PC-9 (cell line): ENCODE results near the gene IRAK1. TPM values are rescaled to one million over a fixed set of nuclear protein-coding genes. Genes with fewer than 3 reads are reported as not detected.

Experiments used
- BruUV-seq: library from RNA; stranded (reverse); fragments of 400-500 nt; replicated peaks from 2 replicates; lab custom pipeline; 2021; lab: Mats Ljungman, UMichigan
- CTCF ChIA-PET: fragments of 300-600 bp; sonication (Branson Sonifier 250); formaldehyde crosslinking; loops from one replicate; lab custom pipeline; 2022; ENCODE audit warnings: antibody characterized with exemption; lab: Charles Lee
- POLR2A ChIA-PET: fragments of 300-600 bp; sonication (Branson Sonifier 250); formaldehyde crosslinking; loops from one replicate; lab custom pipeline; 2022; ENCODE audit warnings: antibody characterized with exemption; ENCODE audit not compliant: unreplicated experiment; lab: Charles Lee
- DNase-seq, 2 experiments: peaks; one replicate each; pipeline versions ENCODE4 v3.0.0 to v3.0.0-alpha.2; 2015 to 2022; ENCODE audit warnings: mixed read lengths in 1 of 2
- H2AFZ ChIP-seq: fragments of 200-600 bp; sonication (generic); 2 replicates; pipeline ENCODE4 v1.8.1; 2017; ENCODE audit warnings: antibody characterized with exemption
- H3F3A ChIP-seq: fragments of 200-600 bp; sonication (generic); 2 replicates; pipeline ENCODE4 v1.8.1; 2017; ENCODE audit warnings: antibody characterized with exemption, mild to moderate bottlenecking, low read depth; ENCODE audit not compliant: insufficient read depth
- H3K27ac ChIP-seq: fragments of 200-600 bp; sonication (generic); 2 replicates; pipeline ENCODE4 v1.6.1; 2016; ENCODE audit warnings: mixed run types
- H3K27me3 ChIP-seq: fragments of 200-600 bp; sonication (generic); 2 replicates; pipeline ENCODE4 v1.6.1; 2016; ENCODE audit warnings: low read depth, mixed run types; ENCODE audit not compliant: insufficient read depth
- H3K36me3 ChIP-seq: fragments of 200-600 bp; sonication (generic); 2 replicates; pipeline ENCODE4 v1.6.1; 2016; ENCODE audit warnings: low read depth, mixed run types
- H3K4me1 ChIP-seq: fragments of 200-600 bp; sonication (generic); replicated peaks from 2 replicates; pipeline ENCODE4 v1.6.1; 2016; ENCODE audit warnings: mixed run types; ENCODE audit not compliant: insufficient read depth
- H3K4me2 ChIP-seq: fragments of 200-600 bp; sonication (generic); 2 replicates; pipeline ENCODE4 v1.6.1; 2017; ENCODE audit warnings: mixed run types
- H3K4me3 ChIP-seq: fragments of 200-600 bp; sonication (generic); 2 replicates; pipeline ENCODE4 v1.6.1; 2016; ENCODE audit warnings: mixed run types
- H3K79me2 ChIP-seq: fragments of 200-600 bp; sonication (generic); 2 replicates; pipeline ENCODE4 v1.6.1; 2017; ENCODE audit warnings: low read depth, mixed run types
- H3K9me2 ChIP-seq: fragments of 200-600 bp; sonication (generic); 2 replicates; pipeline ENCODE4 v1.8.1; 2017; ENCODE audit warnings: mild to moderate bottlenecking; ENCODE audit not compliant: insufficient read depth
- H3K9me3 ChIP-seq: fragments of 200-600 bp; sonication (generic); 2 replicates; pipeline ENCODE4 v1.8.1; 2016; ENCODE audit warnings: low read depth; ENCODE audit not compliant: insufficient read depth
- H4K20me1 ChIP-seq: fragments of 200-600 bp; sonication (generic); 2 replicates; pipeline ENCODE4 v1.8.1; 2017; ENCODE audit not compliant: insufficient read depth
- EZH2 ChIP-seq: fragments of 200-600 bp; sonication (generic); IDR thresholded peaks from 2 replicates; pipeline ENCODE4 v1.8.0; 2017; ENCODE audit warnings: antibody characterized with exemption, low read depth
- intact Hi-C: fragments of 100-400 bp; cut with micrococcal nuclease; formaldehyde crosslinking; loops from one replicate; pipeline ENCODE4 v1.10.0; 2022; ENCODE audit not compliant: unreplicated experiment
- total RNA-seq: library from RNA; stranded (reverse); gene quantifications from 2 replicates; pipeline ENCODE4 v1.2.3, GENCODE V29; 2021
- TF ChIP-seq, protein P1 (sequence below): fragments of 200-600 bp; sonication (generic); conservative IDR thresholded peaks from 2 replicates; pipeline ENCODE4 v1.6.1; 2017; ENCODE audit warnings: mixed run types, antibody characterized with exemption, mild to moderate bottlenecking, moderate library complexity

IRAK1 gene
- total RNA-seq, 1 experiment from 2014 or later = 364 TPM

DNA sequence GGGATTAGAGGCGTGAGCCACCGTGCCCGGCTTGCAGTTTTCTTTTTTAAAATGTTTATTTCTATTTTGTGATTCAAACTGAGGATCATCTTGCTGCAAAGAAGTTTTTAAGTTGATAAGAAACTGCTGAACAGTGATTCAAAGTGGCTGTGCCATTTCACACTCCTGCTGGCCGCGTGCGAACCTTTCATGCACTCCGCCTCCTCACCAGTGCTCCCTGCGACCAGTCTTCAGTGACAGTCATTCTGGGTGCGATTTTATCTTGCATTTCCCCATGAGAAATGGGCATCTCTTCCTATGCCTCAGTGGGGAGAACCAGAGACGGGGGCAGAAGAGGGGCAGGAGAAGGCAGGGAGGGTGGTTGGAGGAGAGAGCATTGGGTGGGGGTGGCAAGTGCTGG is 25.7 kb downstream of the IRAK1 start:
- POLR2A ChIA-PET = interaction anchor here (0.8 kb wide), 1 partner anchor 19 kb away, joined by 10 read pairs; no protein-coding TSS in a partner anchor
- no TSS peak for BruUV-seq

GRCh38 chrX:153993079-153993478 is 26.6 kb downstream of the IRAK1 start:
- no peak for DNase-seq
- no peak overlapping the region for H3K4me3 ChIP-seq
- no TSS peak for BruUV-seq
- no peaks in the 10 kb centered on the region for H4K20me1 ChIP-seq
- no peaks in the 10 kb centered on the region for H3F3A ChIP-seq
- H3K4me1 ChIP-seq = no peaks in the 10 kb centered on the region
- POLR2A ChIA-PET = no interaction called here
- H3K27me3 ChIP-seq = no peaks in the 10 kb centered on the region
- TF ChIP-seq, protein P1, sequence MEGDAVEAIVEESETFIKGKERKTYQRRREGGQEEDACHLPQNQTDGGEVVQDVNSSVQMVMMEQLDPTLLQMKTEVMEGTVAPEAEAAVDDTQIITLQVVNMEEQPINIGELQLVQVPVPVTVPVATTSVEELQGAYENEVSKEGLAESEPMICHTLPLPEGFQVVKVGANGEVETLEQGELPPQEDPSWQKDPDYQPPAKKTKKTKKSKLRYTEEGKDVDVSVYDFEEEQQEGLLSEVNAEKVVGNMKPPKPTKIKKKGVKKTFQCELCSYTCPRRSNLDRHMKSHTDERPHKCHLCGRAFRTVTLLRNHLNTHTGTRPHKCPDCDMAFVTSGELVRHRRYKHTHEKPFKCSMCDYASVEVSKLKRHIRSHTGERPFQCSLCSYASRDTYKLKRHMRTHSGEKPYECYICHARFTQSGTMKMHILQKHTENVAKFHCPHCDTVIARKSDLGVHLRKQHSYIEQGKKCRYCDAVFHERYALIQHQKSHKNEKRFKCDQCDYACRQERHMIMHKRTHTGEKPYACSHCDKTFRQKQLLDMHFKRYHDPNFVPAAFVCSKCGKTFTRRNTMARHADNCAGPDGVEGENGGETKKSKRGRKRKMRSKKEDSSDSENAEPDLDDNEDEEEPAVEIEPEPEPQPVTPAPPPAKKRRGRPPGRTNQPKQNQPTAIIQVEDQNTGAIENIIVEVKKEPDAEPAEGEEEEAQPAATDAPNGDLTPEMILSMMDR = no peak
- TF ChIP-seq EZH2 = no peak
- H3K36me3 ChIP-seq = no peaks in the 10 kb centered on the region
- no peaks in the 10 kb centered on the region for H3K9me3 ChIP-seq
- intact Hi-C loops = no loop called here
- H2AFZ ChIP-seq = no peak overlapping the region
- CTCF ChIA-PET = no interaction called here
- H3K9me2 ChIP-seq = no peaks in the 10 kb centered on the region
- no peaks in the 10 kb centered on the region for H3K79me2 ChIP-seq
- H3K27ac ChIP-seq = no peak overlapping the region
- H3K4me2 ChIP-seq = no peak overlapping the region

More for the DNA sequence above, 25.7 kb downstream of the IRAK1 start:
- Histone ChIP-seq H3K9me2 (no peaks in the 10 kb centered on the region), H3F3A (no peaks in the 10 kb centered on the region), H3K4me3 (no peak overlapping the region), H3K4me2 (no peak overlapping the region), H2AFZ (no peak overlapping the region), H3K9me3 (no peaks in the 10 kb centered on the region), H3K4me1 (no peaks in the 10 kb centered on the region), H3K79me2 (no peaks in the 10 kb centered on the region), H3K36me3 (no peaks in the 10 kb centered on the region), H3K27ac (no peak overlapping the region), H3K27me3 (no peaks in the 10 kb centered on the region), H4K20me1 (no peaks in the 10 kb centered on the region)
- CTCF ChIA-PET = no interaction called here
- no peak for DNase-seq
- TF ChIP-seq, protein P1 = no peak
- no peak for TF ChIP-seq EZH2
- intact Hi-C loops = no loop called here

DNA sequence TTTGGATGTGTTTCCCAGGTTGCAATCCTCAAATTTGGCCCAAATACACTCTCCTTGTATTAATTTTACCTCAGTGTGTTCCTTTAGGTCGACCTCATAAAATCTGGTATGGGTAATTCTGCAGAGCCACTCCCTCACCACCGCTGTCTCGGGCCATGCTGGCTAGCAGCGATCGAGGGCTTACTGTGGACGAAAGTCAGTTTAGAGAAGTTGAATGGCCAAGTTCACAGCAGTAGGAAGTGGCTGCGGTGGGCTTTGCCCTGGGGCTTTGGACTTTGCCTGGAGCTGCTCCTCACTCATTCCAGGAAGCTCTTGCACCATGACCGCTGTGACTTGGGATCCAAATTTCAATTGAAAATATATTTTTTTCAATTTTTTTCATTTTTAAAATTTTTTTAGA is 27.5 kb downstream of the IRAK1 start:
- CTCF ChIA-PET = no interaction called here

More for the DNA sequence above, 27.5 kb downstream of the IRAK1 start:
- Histone ChIP-seq H3K9me2 (no peaks in the 10 kb centered on the region), H3F3A (no peaks in the 10 kb centered on the region), H3K79me2 (no peaks in the 10 kb centered on the region), H3K27ac (no peak overlapping the region), H3K4me2 (no peak overlapping the region), H4K20me1 (no peaks in the 10 kb centered on the region), H3K36me3 (no peaks in the 10 kb centered on the region), H3K9me3 (no peaks in the 10 kb centered on the region), H3K27me3 (no peaks in the 10 kb centered on the region), H3K4me1 (no peaks in the 10 kb centered on the region), H2AFZ (no peak overlapping the region), H3K4me3 (no peak overlapping the region)
- no peak for DNase-seq
- POLR2A ChIA-PET = no interaction called here
- intact Hi-C loops = no loop called here
- TF ChIP-seq, protein P1 = no peak
- no peak for TF ChIP-seq EZH2
- no TSS peak for BruUV-seq
